HG03521 (cell line): ENCODE data around the gene SARS1.

Experiments
- ATAC-seq: cut with Tn5 transposase; IDR thresholded peaks from one replicate; pipeline ENCODE4 v1.9.1; 2021; ENCODE audit warnings: mild to moderate bottlenecking, moderate library complexity; ENCODE audit not compliant: unreplicated experiment

Gene SARS1

GRCh38 chr1:109248797-109249629, 35.3 kb downstream of the SARS1 start, which contains the start of gene CELSR2:
Gene CELSR2 (plus strand): TSS chr1:109249539. CDS start chr1:109250080, 541 bp downstream.
- peak; percentile 77 for ATAC-seq

- ATAC-seq: peak; percentile 26
Measured at GRCh38 chr1:109249654-109250401, 36.1 kb downstream of the SARS1 start.

GRCh38 chr1:109250454-109251276, 36.9 kb downstream of the SARS1 start:
- ATAC-seq: no peak

GRCh38 chr1:109251277-109252166, 37.8 kb downstream of the SARS1 start:
- no peak for ATAC-seq

GRCh38 chr1:109252167-109252892, 38.6 kb downstream of the SARS1 start:
- no peak for ATAC-seq

GRCh38 chr1:109252893-109253802, 39.4 kb downstream of the SARS1 start:
- ATAC-seq: no peak

GRCh38 chr1:109253803-109254620, 40.3 kb downstream of the SARS1 start:
- ATAC-seq: no peak

GRCh38 chr1:109254621-109255096, 40.9 kb downstream of the SARS1 start:
- ATAC-seq: no peak

GRCh38 chr1:109255097-109255651, 41.5 kb downstream of the SARS1 start:
- ATAC-seq: no peak

- ATAC-seq: no peak
Measured at GRCh38 chr1:109255678-109256077, 42.0 kb downstream of the SARS1 start.

GRCh38 chr1:109256085-109256484, 42.4 kb downstream of the SARS1 start:
- ATAC-seq: no peak

GRCh38 chr1:109256971-109257681, 43.4 kb downstream of the SARS1 start:
- ATAC-seq: no peak

- ATAC-seq: no peak
Measured at GRCh38 chr1:109257682-109258421, 44.1 kb downstream of the SARS1 start.

GRCh38 chr1:109258481-109259466, 45.1 kb downstream of the SARS1 start:
- ATAC-seq: no peak
